GM19099 (cell line): ENCODE measurements around the gene MPRIP.

Experiments used
- POLR2A ChIP-seq: IDR thresholded peaks from 3 replicates; pipeline ENCODE4 v1.6.1; 2011; ENCODE audit warnings: low read depth; ENCODE audit not compliant: insufficient read length; ENCODE audit errors: extremely low read depth

Gene MPRIP

GRCh38 chr17:17107281-17107680 is 65.0 kb downstream of the MPRIP start:
- TF ChIP-seq POLR2A: no peak

- TF ChIP-seq POLR2A: no peak
Measured at GRCh38 chr17:17107891-17108431, 65.7 kb downstream of the MPRIP start.

GRCh38 chr17:17108451-17109049 is 66.3 kb downstream of the MPRIP start:
- no peak for TF ChIP-seq POLR2A

GRCh38 chr17:17109256-17109655 is 67.0 kb downstream of the MPRIP start:
- TF ChIP-seq POLR2A: no peak

GRCh38 chr17:17109907-17110306 is 67.7 kb downstream of the MPRIP start:
- TF ChIP-seq POLR2A: no peak

GRCh38 chr17:17110520-17110919 is 68.3 kb downstream of the MPRIP start:
- no peak for TF ChIP-seq POLR2A

- no peak for TF ChIP-seq POLR2A
Measured at GRCh38 chr17:17111401-17112393, 69.4 kb downstream of the MPRIP start.

GRCh38 chr17:17112628-17113200 is 70.5 kb downstream of the MPRIP start:
- no peak for TF ChIP-seq POLR2A

GRCh38 chr17:17114592-17115225 is 72.5 kb downstream of the MPRIP start:
- TF ChIP-seq POLR2A: no peak

GRCh38 chr17:17115620-17116019 is 73.4 kb downstream of the MPRIP start:
- no peak for TF ChIP-seq POLR2A

- TF ChIP-seq POLR2A: no peak
Measured at GRCh38 chr17:17116406-17116805, 74.1 kb downstream of the MPRIP start.

- TF ChIP-seq POLR2A: no peak
Measured at GRCh38 chr17:17117923-17118322, 75.7 kb downstream of the MPRIP start.

- no peak for TF ChIP-seq POLR2A
Measured at GRCh38 chr17:17118399-17118798, 76.1 kb downstream of the MPRIP start.

- no peak for TF ChIP-seq POLR2A
Measured at GRCh38 chr17:17119106-17119505, 76.8 kb downstream of the MPRIP start.

- TF ChIP-seq POLR2A: no peak
Measured at GRCh38 chr17:17119533-17119932, 77.3 kb downstream of the MPRIP start.
